DOHH2 (cell line): ENCODE results near the gene NPRL2.

Experiments used
- H3F3A ChIP-seq: fragments of 200-600 bp; sonication (generic), shearing (Covaris generic); 2 replicates; pipeline ENCODE4 v1.6.0; 2016; ENCODE audit warnings: antibody characterized with exemption, mild to moderate bottlenecking; ENCODE audit not compliant: control insufficient read depth, insufficient read depth
- H3K27ac ChIP-seq: fragments of 200-600 bp; sonication (generic); 2 replicates; pipeline ENCODE4 v1.5.1; 2014; ENCODE audit warnings: low read depth, mild to moderate bottlenecking, low read length, moderate library complexity
- H3K27me3 ChIP-seq: fragments of 200-600 bp; sonication (generic); 2 replicates; pipeline ENCODE4 v1.6.1; 2014; ENCODE audit warnings: mild to moderate bottlenecking, low read length, mixed read lengths; ENCODE audit not compliant: control insufficient read depth
- H3K36me3 ChIP-seq: fragments of 200-600 bp; sonication (generic); 2 replicates; pipeline ENCODE4 v1.6.1; 2014; ENCODE audit warnings: mild to moderate bottlenecking, low read length, moderate library complexity, mixed read lengths; ENCODE audit not compliant: control insufficient read depth
- H3K4me1 ChIP-seq: fragments of 200-600 bp; sonication (generic); 2 replicates; pipeline ENCODE4 v1.6.1; 2014; ENCODE audit warnings: mild to moderate bottlenecking, low read length, mixed read lengths; ENCODE audit not compliant: control insufficient read depth
- H3K4me2 ChIP-seq: fragments of 200-600 bp; sonication (generic); 2 replicates; pipeline ENCODE4 v1.6.0; 2014; ENCODE audit warnings: mild to moderate bottlenecking, low read length, moderate library complexity
- H3K4me3 ChIP-seq: fragments of 200-600 bp; sonication (generic); 2 replicates; pipeline ENCODE4 v1.5.1; 2014; ENCODE audit warnings: mild to moderate bottlenecking, low read length, mixed read lengths
- H3K79me2 ChIP-seq: fragments of 200-600 bp; sonication (generic); 2 replicates; pipeline ENCODE4 v1.6.1; 2014; ENCODE audit warnings: mild to moderate bottlenecking, low read length, mixed read lengths; ENCODE audit not compliant: control insufficient read depth
- H3K9me2 ChIP-seq: fragments of 200-600 bp; sonication (generic); replicated peaks from 2 replicates; pipeline ENCODE4 v1.6.1; 2014; ENCODE audit warnings: mild to moderate bottlenecking, low read length, mixed read lengths; ENCODE audit not compliant: control insufficient read depth
- H3K9me3 ChIP-seq: fragments of 200-600 bp; sonication (generic); 2 replicates; pipeline ENCODE4 v1.6.1; 2014; ENCODE audit warnings: antibody characterized with exemption, low read length, mixed read lengths; ENCODE audit not compliant: control insufficient read depth, insufficient read depth
- H4K20me1 ChIP-seq: fragments of 200-600 bp; sonication (generic); 2 replicates; pipeline ENCODE4 v1.6.0; 2014; ENCODE audit warnings: low read depth, mild to moderate bottlenecking, antibody characterized with exemption, low read length, moderate library complexity; ENCODE audit not compliant: control insufficient read depth, insufficient read depth
- EZH2phosphoT487 ChIP-seq: fragments of 200-600 bp; sonication (generic); IDR thresholded peaks from 2 replicates; pipeline ENCODE4 v1.6.1; 2017; ENCODE audit warnings: borderline replicate concordance, mild to moderate bottlenecking, antibody characterized with exemption, low read length, moderate library complexity, mixed read lengths
- TF ChIP-seq, protein P1 (sequence below): fragments of 200-600 bp; sonication (generic); IDR thresholded peaks from one replicate; pipeline ENCODE4 v1.5.1; 2014; ENCODE audit warnings: antibody characterized with exemption, mild to moderate bottlenecking, low read depth, low read length; ENCODE audit not compliant: poor library complexity, severe bottlenecking

The NPRL2 gene

DNA sequence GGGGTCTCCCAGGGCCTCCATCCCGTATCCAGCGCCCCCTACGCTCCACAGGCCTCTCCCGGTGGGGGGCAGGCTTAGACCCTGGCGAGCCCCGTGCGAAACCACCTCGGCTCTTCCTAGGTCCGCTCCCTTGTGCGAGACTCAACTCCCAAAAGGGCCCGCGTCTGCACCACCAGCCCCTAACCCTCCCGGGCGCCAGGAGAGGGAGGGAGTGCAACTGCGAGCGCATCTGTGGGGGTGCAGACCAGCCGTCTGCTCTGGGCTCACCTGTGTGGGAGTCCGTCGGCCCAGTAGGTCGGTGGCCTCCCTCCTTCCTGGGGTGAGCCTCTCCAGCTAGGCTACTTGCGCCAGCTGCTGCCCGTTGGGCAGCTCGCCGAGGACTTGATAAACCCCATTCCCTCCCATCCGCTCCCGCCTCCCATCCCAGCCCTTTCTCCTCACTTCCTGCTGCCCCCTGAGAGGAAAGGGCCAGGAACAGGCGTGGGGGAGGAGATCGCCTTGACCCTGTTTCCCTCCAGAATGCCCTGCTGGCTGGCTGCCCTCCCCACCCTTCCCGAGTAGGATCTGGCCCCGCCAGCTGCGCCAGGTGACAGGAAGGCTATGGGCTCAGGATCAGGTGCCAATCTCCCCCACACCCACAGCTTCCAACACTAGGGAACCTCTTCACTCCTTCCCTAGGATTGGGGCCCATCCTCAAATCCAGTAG, 28.0 kb downstream of the NPRL2 start, which contains the start of gene HYAL2:
Gene HYAL2, minus strand, starts transcription at position 360 of the 706 bp plus-strand sequence. CDS start 2,256 bp downstream, outside the sequence.
- Histone ChIP-seq H3K27me3 (no peaks in the 10 kb centered on the region), H3F3A (no peaks in the 10 kb centered on the region; the same call in 1 of the 2 replicates), H3K36me3 (peaks cover 38% of the 10 kb centered on the region), H3K27ac (peak within 1 kb of the TSS; percentile 73), H4K20me1 (no peaks in the 10 kb centered on the region), H3K79me2 (peaks cover 19% of the 10 kb centered on the region), H3K9me3 (no peaks in the 10 kb centered on the region), H3K9me2 (no peaks in the 10 kb centered on the region), H3K4me3 (peak within 1 kb of the TSS; percentile 97), H3K4me1 (peaks cover 29% of the 10 kb centered on the region), H3K4me2 (peak within 1 kb of the TSS; percentile 56)
- TF ChIP-seq, protein P1, sequence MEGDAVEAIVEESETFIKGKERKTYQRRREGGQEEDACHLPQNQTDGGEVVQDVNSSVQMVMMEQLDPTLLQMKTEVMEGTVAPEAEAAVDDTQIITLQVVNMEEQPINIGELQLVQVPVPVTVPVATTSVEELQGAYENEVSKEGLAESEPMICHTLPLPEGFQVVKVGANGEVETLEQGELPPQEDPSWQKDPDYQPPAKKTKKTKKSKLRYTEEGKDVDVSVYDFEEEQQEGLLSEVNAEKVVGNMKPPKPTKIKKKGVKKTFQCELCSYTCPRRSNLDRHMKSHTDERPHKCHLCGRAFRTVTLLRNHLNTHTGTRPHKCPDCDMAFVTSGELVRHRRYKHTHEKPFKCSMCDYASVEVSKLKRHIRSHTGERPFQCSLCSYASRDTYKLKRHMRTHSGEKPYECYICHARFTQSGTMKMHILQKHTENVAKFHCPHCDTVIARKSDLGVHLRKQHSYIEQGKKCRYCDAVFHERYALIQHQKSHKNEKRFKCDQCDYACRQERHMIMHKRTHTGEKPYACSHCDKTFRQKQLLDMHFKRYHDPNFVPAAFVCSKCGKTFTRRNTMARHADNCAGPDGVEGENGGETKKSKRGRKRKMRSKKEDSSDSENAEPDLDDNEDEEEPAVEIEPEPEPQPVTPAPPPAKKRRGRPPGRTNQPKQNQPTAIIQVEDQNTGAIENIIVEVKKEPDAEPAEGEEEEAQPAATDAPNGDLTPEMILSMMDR, result no peak
- no peak for TF ChIP-seq EZH2phosphoT487

DNA sequence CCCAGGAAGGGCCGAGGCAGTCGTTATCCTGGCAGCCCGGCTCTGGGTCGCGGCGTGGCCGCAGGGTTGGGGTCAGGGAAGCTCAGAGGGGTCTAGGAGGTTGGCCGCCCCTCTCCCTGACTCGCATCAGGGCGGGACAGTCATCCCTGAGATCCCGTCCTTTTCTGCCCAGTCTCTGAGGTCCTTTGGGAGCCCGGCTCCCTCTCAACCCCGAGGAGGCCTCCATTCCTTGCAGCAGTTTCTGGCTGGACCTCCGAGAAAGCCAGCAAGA, 28.5 kb downstream of the NPRL2 start:
- peak overlapping the region; percentile 97 for H3K4me3 ChIP-seq
- peaks cover 29% of the 10 kb centered on the region for H3K4me1 ChIP-seq
- H4K20me1 ChIP-seq, result no peaks in the 10 kb centered on the region
- peaks cover 14% of the 10 kb centered on the region for H3K79me2 ChIP-seq
- no peak overlapping the region for H3K27ac ChIP-seq
- TF ChIP-seq, protein P1, result no peak
- no peak for TF ChIP-seq EZH2phosphoT487
- no peaks in the 10 kb centered on the region for H3K27me3 ChIP-seq
- no peaks in the 10 kb centered on the region; the same call in 1 of the 2 replicates for H3F3A ChIP-seq
- peaks cover 38% of the 10 kb centered on the region for H3K36me3 ChIP-seq
- peak overlapping the region; percentile 56 for H3K4me2 ChIP-seq
- H3K9me2 ChIP-seq, result no peaks in the 10 kb centered on the region
- H3K9me3 ChIP-seq, result no peaks in the 10 kb centered on the region

DNA sequence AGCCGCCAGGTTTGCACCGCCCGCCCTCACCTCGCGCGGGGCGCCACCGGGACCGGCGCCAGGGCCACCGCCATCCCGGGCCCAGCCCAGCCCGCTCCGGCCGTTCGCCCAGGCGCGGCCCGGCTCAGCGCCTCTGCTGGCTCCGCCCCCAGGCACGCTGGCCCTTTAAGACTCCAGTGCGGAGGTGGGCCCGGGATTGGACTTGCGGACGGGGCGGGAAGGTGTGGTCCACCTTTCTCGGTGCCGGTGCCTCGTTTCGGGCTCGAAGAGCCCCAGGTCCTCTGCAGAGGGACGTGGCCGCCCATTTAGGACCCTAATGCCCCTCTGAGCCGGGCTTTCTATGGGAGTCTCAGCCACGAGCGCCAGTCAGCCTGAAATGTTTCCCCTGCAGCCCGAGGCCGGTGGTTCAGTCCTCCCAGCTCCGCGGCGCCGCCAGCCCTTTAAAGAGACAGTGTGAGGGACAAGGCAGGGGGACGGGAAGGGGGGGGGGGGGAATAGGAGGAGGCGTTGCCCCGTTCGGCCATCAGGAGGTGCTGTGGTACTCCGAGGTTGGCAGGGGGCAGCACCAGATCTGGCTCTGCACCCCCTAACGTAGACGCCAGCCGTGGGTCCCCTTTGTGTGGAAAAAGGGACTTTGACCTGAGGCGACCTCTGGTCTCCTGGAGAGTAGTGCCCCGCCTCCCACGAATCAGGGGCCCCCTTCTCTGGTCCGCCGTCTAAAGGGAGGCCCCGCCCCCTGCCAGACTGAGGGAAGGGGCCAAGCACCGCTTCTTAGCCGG, 29.1 kb downstream of the NPRL2 start:
- H3K27me3 ChIP-seq, result no peaks in the 10 kb centered on the region
- H3K27ac ChIP-seq, result peak overlapping the region; percentile 73
- peak overlapping the region; percentile 97 for H3K4me3 ChIP-seq
- peak overlapping the region; percentile 56 for H3K4me2 ChIP-seq
- TF ChIP-seq, protein P1, result peak; percentile 78
- TF ChIP-seq EZH2phosphoT487, result no peak
- peaks cover 9% of the 10 kb centered on the region for H3K79me2 ChIP-seq
- H3F3A ChIP-seq, result no peaks in the 10 kb centered on the region; the same call in 1 of the 2 replicates
- peaks cover 28% of the 10 kb centered on the region for H3K4me1 ChIP-seq
- H3K9me2 ChIP-seq, result no peaks in the 10 kb centered on the region
- no peaks in the 10 kb centered on the region for H4K20me1 ChIP-seq
- no peaks in the 10 kb centered on the region for H3K9me3 ChIP-seq
- H3K36me3 ChIP-seq, result peaks cover 33% of the 10 kb centered on the region
